T-helper 22 cell (primary cell): ENCODE results near the gene CREB5.

Experiments
- DNase-seq: peaks from one replicate; pipeline ENCODE4 v3.0.0-alpha.2; 2020; ENCODE audit warnings: low read depth

CREB5 gene

GRCh38 chr7:28435152-28435551 is 22.8 kb downstream of the CREB5 start:
- DNase-seq = no peak

DNA sequence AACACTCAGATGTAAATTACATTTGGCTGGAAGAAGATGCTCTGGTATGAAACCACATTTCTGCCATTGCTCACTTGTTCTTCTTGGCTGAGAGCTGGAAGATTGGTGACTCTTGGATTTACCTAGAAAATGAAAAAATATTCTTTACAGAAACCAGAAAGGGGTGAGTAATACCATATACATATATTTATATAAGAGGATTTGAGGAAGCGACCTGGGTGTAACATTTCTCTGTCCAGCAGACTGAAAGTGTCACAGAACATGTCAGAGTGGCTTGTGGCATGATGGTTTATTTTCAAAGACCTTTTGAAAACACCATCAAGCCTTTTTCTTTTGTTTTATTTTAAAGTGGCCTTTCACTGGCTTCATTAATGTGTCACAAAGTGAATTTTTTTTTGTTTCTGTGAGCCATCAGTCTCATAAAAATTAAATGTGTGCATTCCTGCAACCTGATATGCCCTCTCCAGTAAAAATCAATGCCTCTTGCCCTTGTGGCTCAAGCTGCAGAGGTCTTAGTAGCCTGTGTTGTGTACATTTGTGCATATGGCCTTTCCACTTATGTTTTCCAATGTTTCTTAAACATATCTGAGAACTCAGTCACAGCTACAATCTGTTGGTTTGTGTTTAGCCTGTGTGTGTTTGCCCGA is 23.5 kb downstream of the CREB5 start:
- no peak for DNase-seq

GRCh38 chr7:28440055-28440601 is 27.8 kb downstream of the CREB5 start:
- DNase-seq = no peak

- no peak for DNase-seq
Measured at GRCh38 chr7:28442540-28443420, 30.5 kb downstream of the CREB5 start.

DNA sequence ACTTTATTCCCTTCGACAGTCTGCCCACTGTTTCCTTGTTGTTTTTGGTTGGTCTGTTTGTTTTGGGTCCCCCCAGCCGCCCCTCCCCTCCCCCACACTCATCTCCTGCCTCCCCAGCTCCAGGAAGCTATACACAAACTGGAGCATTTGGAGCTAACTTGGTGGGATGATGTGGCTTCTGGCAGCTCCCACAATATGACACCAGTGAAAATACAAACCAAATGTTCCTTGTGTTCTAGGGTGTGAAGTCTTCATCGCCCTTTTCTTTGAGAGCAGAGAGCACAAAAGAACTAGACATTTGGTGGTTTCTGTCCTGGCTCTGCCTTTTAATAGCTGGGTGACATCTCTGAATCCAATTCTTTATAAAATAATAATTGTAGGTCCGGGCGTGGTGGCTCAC is 33.8 kb downstream of the CREB5 start:
- DNase-seq = no peak

DNA sequence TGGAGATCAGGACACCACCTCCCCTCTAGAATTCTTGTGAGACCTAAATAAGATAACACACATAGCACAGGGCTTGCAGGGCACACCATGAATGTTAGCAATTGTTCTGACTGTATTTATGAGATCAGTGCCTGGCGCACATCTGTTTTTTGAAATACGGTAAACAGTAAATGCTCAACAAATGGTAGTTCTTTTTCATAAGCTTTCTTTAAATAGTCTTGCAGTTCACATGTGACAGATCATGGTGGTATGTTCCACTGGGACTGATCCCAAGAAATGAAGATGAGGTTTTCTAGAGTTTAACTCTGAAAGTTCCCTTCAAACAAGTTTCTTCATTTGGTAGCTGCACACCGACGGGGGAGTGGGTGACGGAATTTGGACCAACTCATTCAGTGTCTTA is 34.8 kb downstream of the CREB5 start:
- DNase-seq = no peak

GRCh38 chr7:28448708-28449107 is 36.4 kb downstream of the CREB5 start:
- no peak for DNase-seq

DNA sequence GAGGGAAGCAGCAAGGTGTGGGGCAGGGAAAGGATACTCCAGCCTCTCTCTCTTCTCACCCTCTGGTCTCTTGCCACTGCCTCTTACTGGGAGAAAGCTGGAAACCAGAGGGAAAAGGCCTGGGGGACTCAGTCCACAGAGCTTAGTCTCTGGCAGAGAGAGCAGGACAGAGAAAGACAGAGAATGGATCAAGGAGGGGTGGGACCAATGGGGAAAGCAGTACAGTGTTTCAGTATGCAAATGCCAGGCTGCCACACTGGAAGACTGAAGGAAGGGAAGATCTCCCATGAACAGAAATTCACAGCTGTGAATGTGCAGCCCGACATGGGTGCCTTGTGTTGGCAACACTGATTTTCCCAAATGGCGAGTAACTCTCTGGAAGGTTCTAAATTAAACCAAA is 40.4 kb downstream of the CREB5 start:
- no peak for DNase-seq

- no peak for DNase-seq
Measured at GRCh38 chr7:28455486-28455885, 43.2 kb downstream of the CREB5 start.

DNA sequence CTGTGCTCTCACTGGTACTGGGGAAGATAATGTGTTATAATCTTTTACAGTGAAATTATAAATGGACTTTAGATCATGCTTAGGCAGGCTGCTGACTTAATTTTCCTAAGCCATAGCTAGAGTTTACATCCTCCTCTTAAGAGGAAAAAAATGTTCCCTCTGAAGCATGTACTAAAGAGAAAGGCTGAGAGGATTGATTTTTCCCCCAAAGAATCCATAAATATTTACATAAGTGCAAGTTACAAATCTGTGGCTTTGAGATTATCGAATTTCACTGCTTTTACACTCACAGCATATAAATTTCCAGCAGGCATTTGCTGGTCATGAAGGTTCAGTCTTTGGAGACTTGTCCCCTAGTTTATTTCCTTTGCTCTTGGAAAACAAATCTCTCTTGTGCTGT is 43.7 kb downstream of the CREB5 start:
- no peak for DNase-seq

DNA sequence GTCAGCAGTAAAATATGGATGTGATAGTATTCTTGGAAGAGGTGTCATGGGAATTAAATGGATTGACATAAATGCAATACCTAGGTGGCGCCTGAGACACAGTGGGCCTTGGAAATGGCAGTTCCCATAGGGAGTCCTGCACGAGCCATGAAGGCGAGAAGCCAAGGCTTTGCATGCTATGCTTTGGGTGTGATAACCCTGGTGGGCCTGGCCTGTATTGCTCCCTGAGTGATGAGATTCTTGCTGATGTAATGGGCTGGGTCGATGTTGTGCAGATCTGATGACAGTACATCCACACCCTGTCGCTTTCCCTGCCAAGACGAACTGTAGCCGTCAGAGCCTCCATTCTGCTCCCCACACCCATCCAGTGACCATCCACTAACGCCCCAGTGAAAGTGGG is 46.4 kb downstream of the CREB5 start:
- no peak for DNase-seq

DNA sequence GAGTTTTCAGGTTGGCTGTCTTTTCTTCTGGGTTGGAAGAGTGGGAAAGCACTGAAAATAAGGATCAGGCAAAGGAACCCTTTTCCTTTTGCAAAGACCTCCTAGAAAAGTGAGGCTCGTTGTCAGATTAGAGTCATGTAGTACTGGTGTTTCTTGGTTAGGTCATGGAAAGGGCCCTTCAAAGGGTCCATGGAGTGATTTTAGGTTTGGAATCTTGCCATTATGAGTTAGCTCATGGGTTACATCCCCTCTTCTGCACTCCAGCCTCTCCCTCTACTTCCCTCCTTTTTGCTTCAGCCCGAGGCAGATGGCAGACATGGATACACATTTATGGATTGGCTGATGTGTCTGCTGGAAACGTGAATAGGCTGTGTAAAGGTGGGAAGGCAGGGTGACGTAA is 47.0 kb downstream of the CREB5 start:
- no peak for DNase-seq

GRCh38 chr7:28465697-28466096 is 53.4 kb downstream of the CREB5 start:
- DNase-seq = no peak

DNA sequence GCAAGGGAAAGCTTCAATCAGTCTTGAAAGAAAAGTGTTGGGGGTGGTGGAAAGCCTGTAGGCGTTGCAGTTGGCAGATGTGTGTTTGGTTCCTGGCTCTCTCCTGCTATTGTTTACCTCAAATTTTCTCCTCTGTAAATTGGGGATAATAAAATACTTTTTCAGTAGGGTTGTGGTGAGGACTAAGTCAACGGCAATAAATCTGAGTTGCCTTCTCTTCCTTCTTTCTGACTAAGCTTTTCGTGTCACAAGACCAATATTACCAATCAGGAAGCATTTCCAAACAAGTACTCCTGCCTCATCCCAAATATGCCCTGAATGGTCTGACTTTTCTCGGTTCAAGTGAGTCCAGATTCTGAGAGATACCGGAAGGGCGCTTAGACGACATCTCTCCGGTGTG is 54.0 kb downstream of the CREB5 start:
- DNase-seq = no peak

DNA sequence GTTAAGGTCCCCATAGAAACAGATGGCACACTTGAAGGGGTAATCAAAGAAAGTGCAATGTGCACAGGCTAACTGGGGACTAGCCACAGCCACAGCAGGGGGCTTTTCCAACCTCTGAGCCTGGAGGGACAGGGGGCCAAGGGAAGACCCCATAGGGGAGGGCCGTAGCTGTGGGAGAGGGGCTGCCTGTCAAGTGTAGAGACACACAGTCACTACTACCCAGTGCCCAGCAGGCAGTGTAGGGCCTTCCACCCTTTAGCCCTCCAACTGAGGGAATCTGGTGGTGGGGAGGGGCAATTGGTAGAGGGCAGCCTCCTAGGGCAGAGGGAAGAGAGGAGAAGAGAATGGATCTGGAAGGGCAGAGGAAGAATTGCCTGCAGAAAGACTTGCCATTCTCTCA is 54.6 kb downstream of the CREB5 start:
- DNase-seq = no peak

DNA sequence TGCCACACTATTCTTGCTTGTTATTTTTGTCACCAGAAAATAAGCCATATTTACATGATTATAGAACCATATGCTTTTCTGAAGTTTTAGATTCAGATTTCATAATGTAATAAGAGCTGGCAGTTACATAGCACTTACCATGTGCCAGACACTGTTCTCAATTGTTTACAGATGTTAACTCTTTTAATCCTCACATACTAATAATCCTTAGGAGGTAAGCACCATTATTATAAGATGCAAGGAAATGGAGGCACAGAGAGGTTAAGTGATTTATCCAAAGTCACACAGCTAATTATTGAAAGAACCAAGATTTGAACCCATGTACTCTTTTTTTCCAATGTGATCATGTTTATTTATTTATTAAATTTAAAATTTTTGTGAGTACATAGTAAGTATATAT is 57.2 kb downstream of the CREB5 start:
- DNase-seq = no peak

DNA sequence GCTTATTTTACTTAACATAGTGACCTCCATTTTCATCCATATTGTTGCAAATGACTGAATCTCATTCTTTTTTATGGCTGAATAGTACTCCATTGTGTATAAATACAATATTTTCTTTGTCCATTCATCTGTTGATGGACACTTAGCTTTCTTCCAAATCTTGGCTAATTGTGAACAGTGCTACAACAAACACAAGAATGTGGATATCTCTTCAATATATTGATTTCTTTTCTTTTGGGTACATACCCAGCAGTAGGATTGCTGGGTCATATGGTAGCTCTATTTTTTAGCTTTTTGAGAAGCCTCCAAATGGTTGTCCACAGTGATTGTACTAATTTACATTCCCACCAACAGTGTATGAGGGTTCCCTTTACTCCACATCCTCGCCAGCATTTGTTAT is 58.0 kb downstream of the CREB5 start:
- no peak for DNase-seq

DNA sequence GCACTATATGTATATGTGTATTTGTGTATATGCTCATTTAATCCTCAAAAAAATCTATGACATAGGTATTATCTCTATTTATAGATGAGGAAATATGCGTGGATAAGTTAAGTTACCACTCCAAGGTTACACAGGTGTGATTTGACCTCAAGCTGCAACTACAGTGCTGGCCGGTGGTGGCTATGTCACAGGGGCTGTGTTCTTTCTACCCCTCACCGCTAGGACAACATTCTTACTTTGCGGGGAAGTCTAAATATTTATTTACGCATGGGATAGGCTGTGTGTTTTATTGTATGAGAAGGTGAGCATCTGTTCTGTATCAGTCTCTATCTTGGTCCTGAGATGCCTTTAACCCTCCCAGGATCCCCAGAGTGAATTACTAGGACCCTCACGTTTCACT is 60.0 kb downstream of the CREB5 start:
- no peak for DNase-seq

DNA sequence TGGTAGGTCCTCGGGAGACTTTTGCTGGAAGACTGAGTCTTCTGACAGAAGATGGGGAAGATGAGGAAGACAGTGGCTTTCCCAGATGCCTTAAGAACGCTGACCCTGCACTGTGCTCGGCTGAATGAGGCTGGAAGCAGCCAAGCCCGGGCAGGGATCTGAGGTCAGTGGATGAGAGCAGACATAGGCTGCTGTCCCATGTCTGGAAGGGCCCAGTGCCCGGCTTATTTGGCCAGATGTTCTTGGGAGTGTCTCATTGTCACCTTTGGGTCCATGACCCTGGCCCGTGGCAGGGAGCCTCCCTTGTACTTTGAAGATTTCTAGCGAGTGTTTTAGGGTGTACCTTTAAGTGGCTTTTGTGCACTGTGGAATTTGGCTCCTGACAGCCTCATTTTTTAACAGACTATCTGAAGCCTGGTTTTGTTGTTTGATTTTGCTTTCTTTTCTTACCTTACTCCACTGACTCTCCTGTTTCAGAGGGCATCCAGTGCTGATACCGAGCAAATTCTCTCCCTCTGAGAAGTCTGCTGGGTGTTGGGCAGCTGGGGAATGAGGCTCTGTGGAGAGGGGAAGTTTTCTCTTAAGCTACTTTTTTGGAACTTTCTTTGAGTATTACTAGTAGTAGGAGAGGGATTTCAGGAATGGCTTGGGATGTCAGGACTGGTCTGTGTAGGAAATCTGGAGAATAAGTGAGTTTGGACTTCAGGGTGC is 61.4 kb downstream of the CREB5 start:
- no peak for DNase-seq

DNA sequence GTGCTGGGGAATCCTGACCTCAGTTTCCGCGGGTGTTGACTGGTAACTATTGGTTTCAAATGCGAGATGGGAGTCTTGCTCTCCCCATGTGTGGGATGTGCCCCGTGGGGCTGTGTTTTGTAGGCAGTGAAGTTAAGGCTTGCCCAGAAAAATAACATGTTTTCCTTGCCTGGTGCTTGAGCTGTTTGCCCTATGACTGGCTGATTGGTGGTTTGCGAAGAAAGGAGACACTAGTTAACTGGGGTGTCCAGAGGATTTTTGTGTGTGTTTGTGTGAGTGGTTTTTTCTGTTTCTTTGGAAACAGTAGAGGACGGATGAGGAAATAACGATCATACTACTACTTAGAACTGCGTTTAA is 61.9 kb downstream of the CREB5 start:
- DNase-seq = no peak

DNA sequence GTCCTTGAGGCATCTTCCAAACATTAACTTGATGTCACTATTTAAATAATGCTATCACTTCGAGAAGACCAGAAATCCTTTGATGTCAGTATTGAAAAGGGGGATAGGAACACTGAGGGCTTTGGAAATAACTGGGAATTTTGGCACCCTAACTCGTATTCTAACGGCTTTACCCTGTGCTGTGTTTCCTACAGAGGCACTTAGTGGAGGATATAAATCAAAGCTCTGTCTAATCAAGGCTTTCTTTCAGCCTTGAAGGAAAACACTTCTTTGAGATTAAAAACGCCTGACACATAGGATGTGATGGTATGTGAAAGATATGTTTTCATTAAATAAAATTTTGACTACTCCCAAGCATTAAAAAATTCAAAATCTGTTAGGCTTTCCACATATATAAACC is 62.3 kb downstream of the CREB5 start:
- DNase-seq = no peak

DNA sequence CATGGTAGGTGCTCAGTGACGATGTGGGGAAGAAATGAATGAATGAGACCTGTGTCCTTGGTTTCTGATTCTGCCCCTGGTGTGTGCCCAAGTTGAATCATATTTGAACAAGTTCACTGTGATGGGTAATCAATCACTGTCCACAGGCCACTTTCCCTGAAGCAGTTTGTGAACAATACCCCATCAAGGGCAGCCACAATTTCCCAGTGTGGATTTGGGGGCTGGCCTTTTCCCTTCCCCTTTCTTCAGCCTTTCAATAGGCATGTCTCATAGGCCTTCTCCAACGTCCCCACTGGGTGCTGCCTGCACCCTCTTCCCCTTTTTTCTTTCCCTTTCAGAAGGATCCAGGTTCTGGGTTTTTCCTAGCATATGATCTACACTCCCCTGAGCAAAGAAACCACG is 64.7 kb downstream of the CREB5 start:
- DNase-seq = no peak

GRCh38 chr7:28478656-28479055 is 66.3 kb downstream of the CREB5 start:
- DNase-seq = no peak
